Measurements from ENCODE around the gene ANGPT4.

DNA sequence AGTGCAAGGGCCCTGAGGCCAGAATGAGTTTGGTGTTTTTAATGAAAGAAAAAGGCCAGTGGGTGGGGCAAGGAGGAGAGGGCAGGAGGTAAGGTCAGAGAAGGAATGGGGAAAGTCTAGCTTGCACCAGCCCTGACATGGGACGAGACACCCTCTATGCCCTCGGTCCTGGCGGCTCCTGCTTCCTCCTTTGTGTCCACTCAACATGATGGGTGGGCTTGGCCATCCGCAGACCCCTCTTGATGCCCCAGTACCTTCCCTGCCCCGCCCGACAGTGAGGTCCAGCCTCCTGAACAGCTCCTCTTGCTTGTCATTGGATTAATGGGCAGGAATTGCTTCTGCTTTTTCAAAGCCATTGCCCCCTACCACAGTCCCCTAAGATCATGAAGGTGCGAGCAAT, 33.6 kb upstream of the ANGPT4 start:
- TF ChIP-seq, protein P1, sequence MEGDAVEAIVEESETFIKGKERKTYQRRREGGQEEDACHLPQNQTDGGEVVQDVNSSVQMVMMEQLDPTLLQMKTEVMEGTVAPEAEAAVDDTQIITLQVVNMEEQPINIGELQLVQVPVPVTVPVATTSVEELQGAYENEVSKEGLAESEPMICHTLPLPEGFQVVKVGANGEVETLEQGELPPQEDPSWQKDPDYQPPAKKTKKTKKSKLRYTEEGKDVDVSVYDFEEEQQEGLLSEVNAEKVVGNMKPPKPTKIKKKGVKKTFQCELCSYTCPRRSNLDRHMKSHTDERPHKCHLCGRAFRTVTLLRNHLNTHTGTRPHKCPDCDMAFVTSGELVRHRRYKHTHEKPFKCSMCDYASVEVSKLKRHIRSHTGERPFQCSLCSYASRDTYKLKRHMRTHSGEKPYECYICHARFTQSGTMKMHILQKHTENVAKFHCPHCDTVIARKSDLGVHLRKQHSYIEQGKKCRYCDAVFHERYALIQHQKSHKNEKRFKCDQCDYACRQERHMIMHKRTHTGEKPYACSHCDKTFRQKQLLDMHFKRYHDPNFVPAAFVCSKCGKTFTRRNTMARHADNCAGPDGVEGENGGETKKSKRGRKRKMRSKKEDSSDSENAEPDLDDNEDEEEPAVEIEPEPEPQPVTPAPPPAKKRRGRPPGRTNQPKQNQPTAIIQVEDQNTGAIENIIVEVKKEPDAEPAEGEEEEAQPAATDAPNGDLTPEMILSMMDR (IDR thresholded peaks at IDR 0.05): no peak
- TF ChIP-seq POLR2A (IDR thresholded peaks at IDR 0.05): no peak
